ENCODE data around the gene ACTN1.

DNA sequence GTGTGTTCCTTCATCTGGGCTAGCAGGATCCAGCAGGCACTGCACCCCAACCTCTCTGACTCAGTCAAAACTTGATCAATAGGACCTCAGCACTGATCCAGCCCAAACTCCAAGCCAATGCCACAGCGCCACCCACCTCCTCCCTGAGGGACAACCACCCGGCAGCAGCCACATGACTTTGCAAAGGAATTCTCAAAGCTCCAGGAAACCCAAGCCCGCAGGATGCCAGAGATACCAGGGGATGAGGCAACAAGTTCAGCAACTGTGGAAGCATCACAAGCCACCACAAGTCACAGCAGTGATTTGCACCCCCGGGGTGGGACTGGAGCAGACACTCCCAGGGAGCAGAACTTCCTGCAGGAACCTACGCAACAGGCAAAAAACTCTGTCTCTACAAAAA is 37.3 kb downstream of the ACTN1 start:
- TF ChIP-seq, protein P1, sequence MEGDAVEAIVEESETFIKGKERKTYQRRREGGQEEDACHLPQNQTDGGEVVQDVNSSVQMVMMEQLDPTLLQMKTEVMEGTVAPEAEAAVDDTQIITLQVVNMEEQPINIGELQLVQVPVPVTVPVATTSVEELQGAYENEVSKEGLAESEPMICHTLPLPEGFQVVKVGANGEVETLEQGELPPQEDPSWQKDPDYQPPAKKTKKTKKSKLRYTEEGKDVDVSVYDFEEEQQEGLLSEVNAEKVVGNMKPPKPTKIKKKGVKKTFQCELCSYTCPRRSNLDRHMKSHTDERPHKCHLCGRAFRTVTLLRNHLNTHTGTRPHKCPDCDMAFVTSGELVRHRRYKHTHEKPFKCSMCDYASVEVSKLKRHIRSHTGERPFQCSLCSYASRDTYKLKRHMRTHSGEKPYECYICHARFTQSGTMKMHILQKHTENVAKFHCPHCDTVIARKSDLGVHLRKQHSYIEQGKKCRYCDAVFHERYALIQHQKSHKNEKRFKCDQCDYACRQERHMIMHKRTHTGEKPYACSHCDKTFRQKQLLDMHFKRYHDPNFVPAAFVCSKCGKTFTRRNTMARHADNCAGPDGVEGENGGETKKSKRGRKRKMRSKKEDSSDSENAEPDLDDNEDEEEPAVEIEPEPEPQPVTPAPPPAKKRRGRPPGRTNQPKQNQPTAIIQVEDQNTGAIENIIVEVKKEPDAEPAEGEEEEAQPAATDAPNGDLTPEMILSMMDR (conservative IDR thresholded peaks at IDR 0.05) = no peak
- no peak for TF ChIP-seq ZFX (IDR thresholded peaks at IDR 0.05)
